ACHN (cell line): Measurements from ENCODE around the gene SEPTIN12.
A peak's percentile ranks its signal among the peaks of the same experiment; 100 is the strongest.

Source experiments
- DNase-seq: peaks from one replicate; pipeline ENCODE4 v3.0.0-alpha.2; 2015
- in situ Hi-C: cut with HindIII; loops from 2 replicates; pipeline ENCODE4 v1.10.0; 2017; ENCODE audit warnings: low sequenced_read_pairs, low pct_ligation_motif_present, low pct_unique_long_range_greater_than_20kb

The SEPTIN12 gene

DNA sequence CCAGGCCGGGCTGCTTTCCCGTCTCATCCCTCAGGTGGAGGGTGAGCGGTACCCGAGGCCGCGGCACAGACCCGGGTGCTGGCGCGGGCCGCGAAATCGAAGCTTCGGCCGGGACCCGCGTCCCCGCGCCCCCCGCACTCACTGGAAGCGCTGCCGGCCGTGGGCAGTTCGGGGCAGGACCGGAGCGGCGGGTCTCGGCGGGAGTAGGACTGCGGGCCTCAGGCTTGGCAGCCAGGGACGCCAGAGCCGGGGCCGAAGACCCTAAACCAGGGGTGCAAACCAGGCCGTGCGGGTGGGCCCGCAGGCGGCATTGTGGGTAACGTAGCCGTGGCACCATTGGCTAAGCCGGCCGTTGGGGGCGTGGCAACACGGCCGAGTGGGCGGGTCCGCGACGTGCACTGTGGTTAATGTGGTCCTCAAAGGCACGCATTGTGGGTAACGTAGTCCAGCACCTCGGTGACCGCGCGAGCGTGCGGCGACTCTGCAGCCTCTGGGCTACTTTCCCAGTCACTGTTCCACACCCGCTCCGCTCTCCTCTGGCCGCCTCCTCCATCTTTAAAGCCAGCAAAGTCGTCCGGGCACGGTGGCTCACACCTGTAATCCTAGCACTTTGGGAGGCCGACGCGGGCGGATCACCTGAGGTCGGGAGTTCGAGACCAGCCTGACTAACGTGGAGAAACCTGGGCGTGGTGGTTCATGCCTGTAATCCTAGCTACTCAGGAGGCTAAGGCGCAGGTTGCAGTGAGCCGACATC, 21.1 kb downstream of the SEPTIN12 start, which contains the start of gene ZNF500:
Gene ZNF500, minus strand, starts transcription at position 288 of the 754 bp plus-strand sequence. CDS start 1,184 bp downstream, outside the sequence.
- in situ Hi-C loops: no loop called here
- DNase-seq: peak; percentile 97

DNA sequence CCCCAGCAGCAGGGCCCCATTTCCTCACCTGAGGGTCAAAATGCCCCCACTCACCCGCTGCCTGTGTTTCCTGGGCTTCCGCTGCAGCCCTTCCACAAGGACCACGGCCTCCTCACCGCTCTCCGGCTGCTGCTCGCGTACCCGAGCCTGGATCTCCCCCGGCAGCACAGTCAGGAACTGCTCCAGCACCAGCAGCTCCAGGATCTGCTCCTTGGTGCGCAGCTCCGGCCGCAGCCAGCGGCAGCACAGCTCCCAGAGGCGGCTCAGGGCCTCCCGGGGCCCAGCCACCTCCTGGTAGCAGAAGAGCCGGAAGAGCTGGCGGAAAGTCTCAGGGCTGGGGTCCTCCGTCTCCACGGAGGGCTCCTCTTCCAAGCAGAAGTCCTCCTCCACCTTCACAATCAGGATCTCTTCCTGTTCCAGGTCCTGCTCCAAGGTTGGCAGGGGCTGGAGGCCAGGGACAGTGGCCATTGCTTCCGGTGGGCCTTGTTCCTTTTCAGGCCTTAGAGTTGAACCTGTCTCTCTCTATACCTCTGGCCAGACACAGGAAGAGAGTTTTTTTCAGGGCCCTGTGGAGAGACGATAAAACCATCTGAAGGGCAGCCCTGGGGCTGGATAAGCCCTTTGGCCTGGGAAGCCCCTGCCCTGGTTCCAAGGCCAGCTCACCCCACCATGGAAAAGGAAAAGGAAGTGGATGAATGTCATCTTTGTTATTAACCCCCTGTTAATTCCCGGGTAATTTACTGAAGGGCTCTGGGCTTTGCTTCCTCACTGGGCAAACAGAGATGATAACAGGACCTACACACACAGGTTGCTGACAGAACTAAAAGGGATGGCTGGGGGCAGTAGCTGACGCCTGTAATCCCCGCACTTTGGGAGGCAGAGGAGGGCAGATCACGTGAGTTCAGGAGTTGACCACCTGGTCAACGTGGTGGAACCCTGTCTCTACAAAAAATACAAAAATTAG, 22.4 kb downstream of the SEPTIN12 start:
- DNase-seq: no peak
- in situ Hi-C loops: no loop called here

DNA sequence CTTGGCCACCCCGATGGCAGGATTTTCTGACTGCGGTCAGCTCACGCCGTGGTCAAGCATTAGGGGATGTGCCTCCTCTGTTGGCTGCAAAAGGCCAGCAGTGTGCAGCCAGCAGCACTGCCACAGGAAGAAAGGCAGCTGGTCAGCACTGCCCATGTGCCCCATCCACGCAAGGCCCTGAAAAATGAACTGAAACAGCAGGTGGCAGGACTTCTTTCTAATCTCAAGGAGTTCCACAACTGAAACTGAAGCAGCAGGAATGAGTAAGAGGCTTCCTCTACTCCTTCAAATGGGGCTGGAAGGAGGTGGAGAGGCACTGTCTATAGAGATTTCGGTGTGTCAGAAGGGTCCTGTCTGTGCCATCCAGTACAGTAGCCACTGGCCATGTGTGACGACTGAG, 24.4 kb downstream of the SEPTIN12 start:
- DNase-seq: no peak
- in situ Hi-C loops: no loop called here

DNA sequence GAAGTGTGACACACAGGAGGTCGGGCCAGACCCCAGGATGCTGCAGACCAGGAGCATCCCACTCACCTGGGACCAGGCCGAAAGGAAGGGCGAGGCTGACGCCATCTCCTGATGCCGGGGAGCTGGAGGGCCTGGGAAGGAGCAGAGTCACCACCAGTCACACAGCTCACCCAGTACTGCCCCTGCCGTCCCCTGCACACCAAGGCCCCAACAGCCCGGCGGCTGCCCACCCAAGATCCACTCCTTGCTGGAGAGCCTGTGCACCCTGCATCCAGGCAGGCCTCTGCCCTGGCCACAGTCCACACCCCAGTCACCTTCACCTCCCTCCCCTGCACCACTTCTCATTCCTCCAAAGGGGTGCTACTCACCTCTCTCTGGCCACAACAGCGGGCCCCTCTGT, 25.9 kb downstream of the SEPTIN12 start:
- no peak for DNase-seq
- in situ Hi-C loops: no loop called here

DNA sequence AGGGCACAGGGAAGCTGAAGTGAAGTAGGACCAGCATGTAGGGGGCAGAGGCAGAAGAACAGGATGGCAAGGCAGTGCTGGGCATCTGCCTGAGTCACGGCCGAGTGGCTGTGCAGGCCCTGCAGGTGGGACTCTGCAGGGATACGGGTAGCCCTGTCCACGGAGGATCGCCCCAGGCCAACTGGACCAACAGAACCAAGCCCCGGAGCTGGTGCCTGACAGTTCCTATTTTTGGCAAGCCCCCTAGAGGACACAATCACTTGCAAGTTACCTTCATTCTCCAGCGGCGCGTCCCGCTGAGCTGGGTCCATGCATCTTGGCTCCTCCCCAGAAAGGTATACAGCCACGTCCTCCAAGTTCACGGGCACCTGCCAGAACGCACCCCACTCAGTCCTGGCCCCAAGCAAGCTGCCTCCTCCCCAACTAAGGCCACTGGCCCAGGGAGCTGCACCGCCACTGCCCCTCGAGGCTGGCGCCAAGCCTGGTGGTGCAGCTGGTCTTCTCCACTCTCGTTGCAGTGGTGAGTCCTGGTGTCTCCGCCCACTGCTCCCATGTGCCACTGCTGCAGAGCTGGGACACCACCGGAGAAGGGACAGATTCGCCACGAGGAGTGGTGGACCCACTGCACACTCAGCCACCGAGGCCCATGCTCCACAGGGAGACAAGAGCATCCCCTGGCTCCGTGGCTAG, 27.8 kb downstream of the SEPTIN12 start:
- in situ Hi-C loops: no loop called here
- DNase-seq: no peak

DNA sequence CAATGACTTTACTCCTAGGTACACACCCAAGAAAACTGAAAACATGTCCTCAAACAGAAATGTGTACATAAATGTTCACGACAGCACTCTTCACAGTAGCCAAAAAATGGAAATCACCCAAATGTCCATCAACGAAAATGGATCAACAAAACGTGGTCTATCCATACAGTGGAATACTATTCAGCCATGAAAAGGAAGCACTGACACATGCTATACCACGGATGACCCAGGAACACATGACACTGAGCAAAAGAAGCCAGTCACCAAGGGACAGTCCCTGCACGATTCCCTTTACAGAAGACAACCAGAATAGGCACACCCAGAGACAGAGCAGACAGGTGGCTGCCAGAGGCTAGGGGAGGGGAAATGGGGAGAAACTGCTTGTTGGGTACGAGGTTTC, 32.5 kb downstream of the SEPTIN12 start:
- in situ Hi-C loops: no loop called here
- no peak for DNase-seq

DNA sequence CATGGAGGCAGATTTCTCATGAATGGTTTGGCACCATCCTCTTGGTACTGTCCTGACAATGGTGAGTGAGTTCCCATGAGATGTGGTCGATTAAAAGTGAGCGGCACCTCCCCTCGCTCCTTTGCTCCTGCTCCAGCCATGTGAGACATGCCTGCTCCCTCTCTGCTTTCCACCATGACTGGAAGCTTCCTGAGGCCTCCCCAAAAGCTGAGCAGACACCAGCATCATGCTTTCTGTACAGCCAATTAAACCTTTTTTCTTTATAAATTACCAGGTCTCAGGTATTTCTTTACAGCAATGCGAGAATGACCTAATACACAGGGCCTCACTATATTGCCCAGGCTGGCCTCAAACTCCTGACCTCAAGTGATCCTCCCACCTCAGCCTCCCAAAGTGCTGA, 33.3 kb downstream of the SEPTIN12 start:
- in situ Hi-C loops: no loop called here
- no peak for DNase-seq

DNA sequence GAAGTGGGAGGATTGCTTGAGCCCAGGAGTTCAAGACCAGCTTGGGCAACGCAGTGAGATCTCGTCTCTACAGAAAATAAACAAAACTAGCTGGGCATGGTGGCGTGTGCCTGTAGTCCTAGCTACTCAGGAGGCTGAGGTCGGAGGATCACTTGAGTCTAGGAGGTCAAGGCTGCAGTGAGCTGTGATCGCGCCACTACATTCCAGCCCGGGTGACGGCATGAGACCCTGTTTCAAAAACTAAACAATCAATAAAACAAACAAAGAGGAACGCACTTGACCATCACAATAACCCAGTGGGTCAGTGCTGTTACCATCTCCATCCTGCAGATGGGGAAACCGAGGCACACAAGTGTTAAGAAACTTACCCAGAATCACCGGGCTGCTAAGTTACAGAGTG, 34.9 kb downstream of the SEPTIN12 start:
- in situ Hi-C loops: no loop called here
- no peak for DNase-seq

DNA sequence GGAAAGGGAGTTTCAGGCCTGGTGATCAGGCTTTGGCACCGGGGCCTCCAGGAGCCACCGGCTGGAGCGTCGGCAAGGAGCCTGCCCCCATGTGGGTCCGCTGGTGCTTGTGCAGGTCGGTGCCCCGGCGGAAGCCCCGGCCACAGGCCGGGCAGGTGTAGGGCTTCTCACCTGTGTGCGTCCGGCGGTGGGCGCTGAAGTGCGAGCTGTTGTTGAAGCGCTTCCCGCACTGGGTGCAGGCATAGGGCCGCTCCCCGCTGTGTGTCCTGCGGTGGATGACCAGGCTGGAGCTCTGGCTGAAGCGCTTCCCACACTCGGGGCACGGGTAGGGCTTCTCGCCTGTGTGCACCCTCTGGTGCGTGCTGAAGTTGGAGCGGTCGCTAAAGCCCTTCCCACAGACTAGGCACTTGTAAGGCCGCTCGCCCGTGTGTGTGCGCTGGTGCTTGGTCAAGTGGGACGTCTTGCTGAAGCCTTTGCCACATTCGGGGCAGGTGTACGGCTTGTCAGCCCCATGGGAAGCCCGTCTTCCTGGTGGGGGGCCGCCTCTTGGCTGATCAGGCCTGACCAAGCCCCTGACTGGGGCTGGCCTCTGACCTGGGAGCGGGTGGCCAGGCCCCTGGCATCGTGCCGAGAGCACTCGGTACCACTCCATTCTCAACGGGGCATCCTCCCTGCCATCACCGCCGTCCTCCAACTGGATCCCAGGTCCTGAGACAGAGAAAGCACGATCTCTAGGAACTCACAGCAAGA, 35.6 kb downstream of the SEPTIN12 start:
- DNase-seq: no peak
- in situ Hi-C loops: no loop called here

DNA sequence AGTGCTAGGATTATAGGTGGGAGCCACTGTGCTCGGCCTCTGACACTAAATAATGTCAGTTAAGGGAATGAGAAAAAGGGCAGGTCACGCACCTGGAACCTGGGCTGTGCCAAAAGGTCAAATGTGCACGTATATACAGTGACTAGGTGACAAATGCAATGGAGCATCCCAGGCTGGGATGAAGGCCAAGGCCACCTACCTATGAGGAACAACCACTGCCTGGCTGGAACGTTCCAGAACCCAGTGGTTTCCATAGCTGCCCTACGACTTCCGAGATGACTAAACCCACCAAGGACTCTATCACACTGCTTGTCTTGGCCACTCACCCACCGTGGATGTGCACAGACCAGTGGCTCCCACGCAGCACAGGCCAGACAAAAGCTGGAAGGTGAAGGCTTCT, 37.2 kb downstream of the SEPTIN12 start:
- DNase-seq: no peak
- in situ Hi-C loops: no loop called here

DNA sequence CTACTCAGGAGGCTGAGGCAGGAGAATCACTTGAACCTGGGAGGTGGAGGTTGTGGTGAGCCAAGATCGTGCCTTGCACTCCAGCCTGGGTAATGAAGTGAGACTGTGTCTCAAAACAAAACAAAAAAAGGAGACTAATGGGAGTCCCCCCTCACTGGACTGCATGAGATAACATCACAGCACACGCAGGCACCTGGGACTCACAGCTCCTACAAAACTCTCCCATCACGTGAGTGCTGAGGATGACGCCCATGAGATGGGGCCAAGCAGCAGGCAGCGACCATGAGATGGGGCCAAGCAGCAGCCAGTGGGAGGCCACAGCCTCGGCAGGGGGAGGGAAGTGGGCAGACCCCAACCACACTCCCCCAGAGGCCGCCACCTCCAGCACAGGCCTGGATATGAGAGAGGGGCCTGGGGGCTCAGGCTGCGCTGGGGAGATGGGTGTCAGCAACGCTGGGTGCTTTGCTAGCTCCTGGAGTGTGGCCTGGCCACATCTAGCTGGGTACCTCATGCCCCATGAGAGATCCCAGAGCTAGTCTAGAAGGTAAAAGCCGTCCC, 38.4 kb downstream of the SEPTIN12 start:
- no peak for DNase-seq

DNA sequence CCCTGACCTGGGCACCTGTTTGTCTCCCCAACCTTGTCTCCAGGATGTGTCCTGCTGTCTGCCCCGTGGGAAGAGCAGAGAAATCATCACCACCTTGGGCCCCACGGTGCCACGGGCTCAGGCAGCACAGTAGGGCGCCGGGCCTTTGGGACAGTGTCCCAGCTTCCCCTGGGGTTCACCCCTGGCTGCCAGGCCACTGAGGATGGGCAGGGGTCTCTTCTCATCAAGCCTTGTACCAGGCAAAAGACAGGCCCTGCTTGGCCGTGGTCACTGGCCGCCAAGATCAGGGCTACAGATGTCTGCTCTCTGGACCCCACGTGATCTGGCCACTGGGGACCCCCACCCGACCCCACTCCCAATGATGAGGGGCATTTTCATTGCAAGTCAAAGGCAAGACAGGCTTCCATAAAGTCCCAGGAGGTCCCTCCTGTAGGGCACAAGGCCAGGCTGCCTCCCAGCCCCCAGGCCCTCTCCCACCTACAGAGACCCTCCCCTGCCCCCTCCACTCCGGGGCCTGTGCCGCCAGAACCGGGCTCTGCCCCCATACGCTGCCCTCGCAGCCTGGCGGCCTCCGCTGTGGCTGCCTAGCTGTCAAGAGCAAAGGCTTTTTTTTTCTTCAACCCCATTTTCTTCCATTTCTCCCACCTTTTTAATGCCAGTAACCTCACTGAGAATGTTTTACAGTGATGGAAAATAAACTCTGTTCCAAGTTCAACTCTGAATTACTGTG, 39.3 kb downstream of the SEPTIN12 start:
- no peak for DNase-seq
- in situ Hi-C loops: no loop called here

More for the DNA sequence above, 38.4 kb downstream of the SEPTIN12 start:
- in situ Hi-C loops: no loop called here

DNA sequence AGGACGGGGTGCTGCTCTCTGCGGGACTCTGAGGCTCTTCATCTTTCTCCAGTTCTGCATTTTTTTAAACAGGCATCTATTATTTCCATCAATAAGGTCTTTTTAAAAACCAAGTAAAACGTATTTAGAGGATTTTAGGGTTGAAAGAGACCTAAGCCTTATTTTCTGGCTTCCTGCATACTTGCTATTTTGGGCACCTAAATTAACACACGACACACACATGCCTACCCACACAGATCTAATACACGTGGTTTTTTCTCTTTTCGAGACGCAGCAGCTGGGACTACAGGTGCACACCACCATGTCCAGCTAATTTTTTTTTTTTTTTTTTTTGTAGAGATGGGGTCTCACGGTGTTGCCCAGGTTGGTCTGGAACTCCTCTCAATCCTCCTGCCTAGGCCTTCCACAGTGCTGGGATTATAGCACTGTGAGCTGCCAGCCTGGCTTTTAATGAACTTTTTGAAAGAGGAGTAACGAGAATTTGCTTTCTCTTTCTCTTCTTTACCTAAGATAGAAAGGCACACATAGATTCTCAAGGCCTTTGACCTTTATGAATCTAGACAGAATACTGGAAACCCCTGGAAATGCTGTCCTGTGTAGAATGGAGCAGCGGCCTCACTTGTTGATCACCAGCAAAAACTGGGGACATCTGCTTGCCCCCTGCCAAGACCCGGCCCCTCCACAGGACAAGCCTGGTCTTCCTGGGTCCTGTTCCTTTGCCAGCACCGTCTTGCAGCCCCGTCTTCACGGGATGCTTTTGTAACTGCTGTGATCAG, 40.1 kb downstream of the SEPTIN12 start:
- in situ Hi-C loops: no loop called here
- DNase-seq: no peak

DNA sequence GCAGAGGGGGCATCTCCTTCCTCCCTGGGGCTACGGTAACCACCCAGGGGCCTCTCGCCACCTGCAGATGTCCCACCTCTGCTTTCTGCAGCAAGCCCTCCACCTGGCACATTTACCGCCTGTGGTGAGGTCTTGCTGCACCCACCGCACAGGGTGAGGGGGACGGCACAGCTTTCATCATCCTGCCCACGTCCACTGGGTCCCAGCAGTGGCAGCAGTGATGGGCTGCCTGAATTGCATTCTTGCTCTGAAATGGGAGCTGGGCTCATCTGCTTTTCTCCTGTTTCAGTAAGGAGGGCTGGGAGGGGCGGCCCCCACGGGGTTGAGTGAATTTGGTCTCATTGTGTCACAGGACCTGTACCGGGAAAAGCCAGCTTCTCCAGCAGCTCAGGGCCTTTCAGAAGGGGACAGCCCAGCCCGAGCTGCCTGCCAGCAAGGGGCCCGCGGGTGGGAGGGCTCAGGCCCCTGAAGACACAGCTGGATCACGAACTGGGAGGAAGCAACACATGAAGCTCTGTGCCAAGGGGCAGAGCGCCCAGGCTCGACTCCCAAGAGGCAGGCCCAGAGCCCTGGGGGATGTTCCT, 41.1 kb downstream of the SEPTIN12 start:
- DNase-seq: no peak

DNA sequence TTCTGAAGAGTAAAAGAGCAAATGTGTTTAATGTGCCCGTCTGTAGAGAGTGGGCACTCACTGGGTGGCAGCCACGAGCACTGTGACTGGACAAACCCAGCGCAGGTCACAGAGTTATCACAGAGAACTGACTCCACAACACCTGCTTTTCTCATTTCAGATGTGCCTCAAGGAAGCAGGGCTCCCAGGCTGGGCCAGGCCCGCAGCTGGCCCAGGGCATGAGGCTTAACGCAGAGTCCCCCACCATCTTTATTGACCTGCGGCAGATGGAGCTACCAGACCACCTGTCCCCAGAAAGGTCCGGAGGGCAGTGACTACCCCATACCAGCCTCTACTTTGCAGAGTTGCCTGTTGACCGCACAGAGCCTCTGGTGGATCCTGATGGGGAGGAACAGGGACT, 41.9 kb downstream of the SEPTIN12 start:
- in situ Hi-C loops: no loop called here
- DNase-seq: no peak

More for the DNA sequence above, 41.1 kb downstream of the SEPTIN12 start:
- in situ Hi-C loops: no loop called here

DNA sequence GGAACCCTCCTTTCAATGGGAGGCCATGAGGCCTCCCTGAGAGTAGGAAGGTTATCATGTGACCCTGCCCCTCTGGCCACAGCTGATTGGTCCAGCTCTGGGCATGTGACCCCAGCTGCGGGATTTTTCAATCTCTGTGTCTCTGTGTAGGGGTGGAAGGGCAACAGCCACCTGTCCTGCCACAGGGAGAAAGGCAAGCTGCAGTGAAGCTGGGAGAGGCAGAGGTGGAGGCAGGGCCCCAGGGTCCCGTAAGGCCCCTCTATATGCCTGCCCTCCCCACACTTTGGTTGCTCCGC, 42.9 kb downstream of the SEPTIN12 start:
- in situ Hi-C loops: no loop called here
- DNase-seq: no peak
